Fibroblast of the aortic adventitia (primary cell): ENCODE measurements around the gene MTMR11. TPM values are rescaled to one million over a fixed set of nuclear protein-coding genes. Genes with fewer than 3 reads are reported as not detected.

Experiments used
- DNase-seq: peaks from one replicate; pipeline ENCODE4 v3.0.0-alpha.2; 2010; ENCODE audit warnings: low read depth
- H3K4me3 ChIP-seq: 2 replicates; pipeline ENCODE4 v1.5.1; 2011; ENCODE audit warnings: low read depth, mild to moderate bottlenecking, control low read depth, low read length, moderate library complexity
- total RNA-seq: library from RNA; depleted of rRNA; stranded (reverse); fragments of >200 nt; gene quantifications from 2 replicates; pipeline ENCODE4 v1.2.3, GENCODE V29; 2012; ENCODE audit warnings: low replicate concordance
- TF ChIP-seq, protein P1 (sequence below): IDR thresholded peaks from 2 replicates; pipeline ENCODE4 v1.5.1; 2011; ENCODE audit warnings: mild to moderate bottlenecking, low read length, control low read depth, inconsistent platforms; ENCODE audit not compliant: insufficient read depth

MTMR11 gene
- total RNA-seq, 1 donor: 22.1 TPM

DNA sequence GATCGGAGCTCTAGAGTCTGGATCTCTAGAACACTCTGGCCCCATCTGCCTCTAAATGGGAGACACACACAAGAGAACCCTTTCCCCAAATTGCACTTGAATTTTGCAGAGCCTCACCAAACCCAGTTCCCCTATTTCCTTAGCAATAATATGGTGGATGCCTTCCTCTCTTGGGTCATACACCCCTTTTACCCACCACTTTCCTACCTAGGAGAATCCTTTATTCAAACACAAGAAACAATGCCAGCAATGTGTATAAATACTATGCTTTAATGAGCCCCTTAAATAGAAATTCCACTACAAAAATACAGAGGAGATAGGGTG, 8.3 kb downstream of the MTMR11 start:
- no peak for DNase-seq
- TF ChIP-seq, protein P1, sequence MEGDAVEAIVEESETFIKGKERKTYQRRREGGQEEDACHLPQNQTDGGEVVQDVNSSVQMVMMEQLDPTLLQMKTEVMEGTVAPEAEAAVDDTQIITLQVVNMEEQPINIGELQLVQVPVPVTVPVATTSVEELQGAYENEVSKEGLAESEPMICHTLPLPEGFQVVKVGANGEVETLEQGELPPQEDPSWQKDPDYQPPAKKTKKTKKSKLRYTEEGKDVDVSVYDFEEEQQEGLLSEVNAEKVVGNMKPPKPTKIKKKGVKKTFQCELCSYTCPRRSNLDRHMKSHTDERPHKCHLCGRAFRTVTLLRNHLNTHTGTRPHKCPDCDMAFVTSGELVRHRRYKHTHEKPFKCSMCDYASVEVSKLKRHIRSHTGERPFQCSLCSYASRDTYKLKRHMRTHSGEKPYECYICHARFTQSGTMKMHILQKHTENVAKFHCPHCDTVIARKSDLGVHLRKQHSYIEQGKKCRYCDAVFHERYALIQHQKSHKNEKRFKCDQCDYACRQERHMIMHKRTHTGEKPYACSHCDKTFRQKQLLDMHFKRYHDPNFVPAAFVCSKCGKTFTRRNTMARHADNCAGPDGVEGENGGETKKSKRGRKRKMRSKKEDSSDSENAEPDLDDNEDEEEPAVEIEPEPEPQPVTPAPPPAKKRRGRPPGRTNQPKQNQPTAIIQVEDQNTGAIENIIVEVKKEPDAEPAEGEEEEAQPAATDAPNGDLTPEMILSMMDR: no peak
- H3K4me3 ChIP-seq: peak overlapping the region; percentile 88

DNA sequence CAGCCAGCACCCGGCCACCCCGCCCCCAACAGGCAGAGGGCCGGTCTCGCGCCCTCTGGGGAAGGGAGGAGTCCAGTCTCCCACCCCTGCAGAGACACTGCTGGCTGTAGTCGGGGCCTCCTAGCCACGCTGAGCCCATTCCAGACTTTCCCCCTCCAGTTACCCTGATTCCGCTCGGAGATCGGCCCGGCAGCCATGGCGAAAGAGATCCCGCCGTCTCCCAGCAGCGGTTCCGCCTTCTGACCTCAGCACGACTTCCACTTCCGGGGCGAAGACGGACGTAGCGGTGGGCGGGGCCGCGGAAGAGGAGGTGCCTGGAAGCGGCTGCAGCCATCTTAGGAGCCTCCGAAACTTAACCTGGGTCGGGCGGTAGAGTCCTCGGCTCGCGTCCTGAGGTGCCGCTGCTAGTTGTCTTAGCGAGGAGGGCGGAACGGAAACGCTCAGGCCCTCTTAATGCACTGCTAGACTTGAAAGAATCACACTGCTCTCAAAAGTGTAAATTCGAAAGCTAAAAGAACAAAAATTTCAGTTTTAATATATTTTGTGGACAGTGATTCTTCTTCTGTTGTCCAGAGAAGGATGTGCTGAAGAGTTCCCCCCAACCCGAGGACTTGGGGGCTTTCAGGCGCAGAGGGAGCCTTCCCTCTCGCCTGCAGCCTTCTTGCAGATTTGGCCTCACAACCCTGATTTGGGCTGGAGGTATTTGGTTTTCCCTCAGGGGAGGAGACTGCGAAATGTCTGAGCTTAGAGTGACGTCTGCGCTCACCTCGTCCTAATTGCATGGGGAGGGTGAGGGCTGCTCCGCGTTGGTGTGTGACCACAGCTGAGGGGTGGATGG, 8.9 kb downstream of the MTMR11 start, which contains the start of gene SF3B4:
Gene SF3B4, minus strand, starts transcription at position 241 of the 838 bp plus-strand sequence. Its CDS starts 44 bp downstream, at position 197.
- DNase-seq: peak; percentile 87
- H3K4me3 ChIP-seq: peak within 1 kb of the TSS; percentile 88
- TF ChIP-seq, protein P1: no peak

DNA sequence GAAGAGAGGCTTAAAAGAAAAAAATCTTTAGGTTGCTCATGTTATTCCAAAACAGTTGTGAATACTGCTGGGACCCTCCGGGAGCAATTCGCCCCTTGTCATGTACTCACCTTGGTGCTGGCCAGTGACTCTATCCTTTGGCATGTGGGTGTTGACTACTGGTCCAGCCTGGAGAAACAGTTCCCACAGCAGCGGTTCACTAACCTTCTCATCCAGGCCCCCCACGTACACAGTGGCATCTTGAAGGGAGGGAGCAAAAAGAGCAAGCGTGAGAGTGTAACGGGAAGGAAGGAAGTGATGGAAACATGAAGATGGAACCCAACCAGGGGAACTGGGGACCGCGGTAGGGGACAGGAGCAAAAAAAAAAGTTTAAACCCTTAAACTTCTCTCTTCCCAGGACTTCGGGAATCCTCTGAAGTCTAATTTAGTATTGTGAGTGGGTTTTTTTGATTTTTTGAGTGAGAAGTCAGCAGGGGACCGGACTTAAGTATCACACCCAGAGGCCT, 9.6 kb downstream of the MTMR11 start:
- TF ChIP-seq, protein P1: no peak
- no peak for DNase-seq
- peak overlapping the region; percentile 88 for H3K4me3 ChIP-seq

DNA sequence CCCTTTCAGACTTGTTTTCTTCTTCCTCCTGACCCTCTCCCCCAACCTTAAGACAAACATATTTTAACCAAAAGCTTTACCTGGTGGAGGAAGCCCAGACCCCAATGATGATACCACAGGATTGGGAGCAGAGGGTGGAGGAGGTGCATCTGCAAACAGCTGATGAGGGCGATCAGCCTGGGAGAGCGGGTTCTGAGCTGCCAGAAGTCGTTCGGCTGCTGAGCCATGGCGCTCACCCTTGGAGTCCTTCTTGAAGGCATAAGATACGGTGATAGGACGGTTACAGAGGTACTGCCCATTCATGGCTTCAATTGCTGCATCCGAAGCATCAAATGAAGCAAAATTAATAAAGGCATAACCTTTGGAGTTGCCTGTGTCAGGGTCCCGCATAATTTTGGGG, 10.4 kb downstream of the MTMR11 start:
- TF ChIP-seq, protein P1: no peak
- no peak for DNase-seq
- peak overlapping the region; percentile 88 for H3K4me3 ChIP-seq

DNA sequence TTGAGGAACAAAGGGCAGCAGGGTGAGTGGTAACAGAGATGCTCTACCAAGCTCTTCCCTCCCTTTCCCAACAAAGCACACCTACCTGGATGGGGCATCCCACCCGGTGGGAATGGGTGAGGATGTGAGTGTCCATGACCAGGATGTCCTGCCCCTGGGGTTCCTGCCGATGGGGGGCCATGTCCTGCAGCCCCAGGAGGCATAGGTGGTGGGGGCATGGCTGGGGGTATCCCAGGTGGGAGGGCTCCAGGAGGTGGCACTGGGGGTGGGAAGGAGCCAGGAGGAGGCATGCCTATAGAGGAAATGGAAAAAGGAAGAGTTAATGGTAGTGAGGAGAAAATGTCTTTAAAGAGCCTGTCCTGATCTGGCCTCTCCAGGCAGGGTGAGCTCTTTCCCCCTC, 10.9 kb downstream of the MTMR11 start:
- TF ChIP-seq, protein P1: no peak
- no peak overlapping the region for H3K4me3 ChIP-seq
- DNase-seq: no peak

DNA sequence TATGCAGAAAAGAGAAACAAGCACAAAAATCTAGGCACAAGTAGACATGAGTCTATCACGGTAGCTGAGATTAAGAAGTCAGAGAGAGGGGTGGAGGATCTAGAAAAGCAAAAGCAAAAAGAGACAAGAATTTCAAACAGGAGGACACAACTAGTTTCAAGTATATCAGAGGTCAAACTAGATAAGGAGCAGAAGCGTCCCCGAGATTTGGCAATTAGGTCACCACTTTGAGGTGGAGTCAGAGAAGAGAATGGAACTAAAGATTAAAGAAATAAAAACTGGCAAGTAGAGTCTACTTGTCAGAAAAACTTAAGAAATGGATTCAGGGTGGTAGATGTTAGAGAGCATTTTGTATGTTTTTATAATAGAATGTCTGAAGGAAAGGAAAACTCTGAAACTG, 11.3 kb downstream of the MTMR11 start:
- no peak for DNase-seq
- H3K4me3 ChIP-seq: no peak overlapping the region
- TF ChIP-seq, protein P1: no peak

DNA sequence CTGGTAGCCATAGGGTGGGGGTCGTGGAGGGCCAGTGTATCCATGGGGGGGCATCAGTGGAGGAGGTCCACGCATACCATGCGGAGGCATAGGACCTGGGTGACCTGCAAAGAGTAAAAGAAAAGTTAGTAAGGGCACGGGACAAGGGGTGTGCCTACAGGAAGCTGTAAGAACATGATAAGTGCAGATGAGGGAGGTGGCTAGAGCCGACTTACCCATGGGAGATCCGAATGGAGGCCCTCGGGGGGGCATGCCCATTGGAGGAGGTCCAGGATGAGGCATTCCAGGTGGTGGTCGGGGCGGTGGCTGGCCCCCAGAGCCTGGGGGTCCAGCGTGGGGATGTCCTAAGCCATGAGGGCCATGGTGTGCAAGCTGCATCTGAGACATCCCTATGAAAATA, 13.1 kb downstream of the MTMR11 start:
- H3K4me3 ChIP-seq: no peak overlapping the region
- DNase-seq: no peak
- TF ChIP-seq, protein P1: no peak
